Activated naive CD4-positive, alpha-beta T cell treated with anti-CD3 and anti-CD28 coated beads, Interleukin-2, amount 50 U/mL, for 24 hours (primary cell): Measurements from ENCODE around the gene ZNF316.

Source experiments
- H3K27ac Mint-ChIP-seq: one replicate; pipeline ENCODE4 v1.8.0; 2021; ENCODE audit warnings: mild to moderate bottlenecking, mixed read lengths
- H3K27me3 Mint-ChIP-seq: one replicate; pipeline ENCODE4 v1.8.0; 2021; ENCODE audit warnings: mixed read lengths
- H3K36me3 Mint-ChIP-seq: one replicate; pipeline ENCODE4 v1.8.0; 2021; ENCODE audit warnings: mixed read lengths
- H3K4me1 Mint-ChIP-seq: one replicate; pipeline ENCODE4 v1.8.0; 2021; ENCODE audit warnings: mixed read lengths
- H3K4me3 Mint-ChIP-seq: one replicate; pipeline ENCODE4 v1.8.0; 2021; ENCODE audit warnings: mild to moderate bottlenecking, mixed read lengths
- H3K9me3 Mint-ChIP-seq: one replicate; pipeline ENCODE4 v1.8.0; 2021; ENCODE audit warnings: mixed read lengths

The ZNF316 gene

GRCh38 chr7:6691103-6691502 is 54.0 kb downstream of the ZNF316 start:
- H3K27ac Mint-ChIP-seq, result no peak overlapping the region
- H3K4me1 Mint-ChIP-seq, result no peaks in the 10 kb centered on the region
- peaks cover 76% of the 10 kb centered on the region for H3K36me3 Mint-ChIP-seq
- no peak overlapping the region for H3K4me3 Mint-ChIP-seq
- H3K27me3 Mint-ChIP-seq, result no peaks in the 10 kb centered on the region
- H3K9me3 Mint-ChIP-seq, result peaks cover 10% of the 10 kb centered on the region

GRCh38 chr7:6691609-6692106 is 54.5 kb downstream of the ZNF316 start:
- Mint-ChIP-seq H3K36me3 (peaks cover 72% of the 10 kb centered on the region), H3K27ac (no peak overlapping the region), H3K4me1 (no peaks in the 10 kb centered on the region), H3K27me3 (no peaks in the 10 kb centered on the region), H3K4me3 (no peak overlapping the region), H3K9me3 (peaks cover 10% of the 10 kb centered on the region)

- peak overlapping the region; percentile 31 for H3K4me3 Mint-ChIP-seq
- H3K9me3 Mint-ChIP-seq, result peaks cover 26% of the 10 kb centered on the region
- no peak overlapping the region for H3K27ac Mint-ChIP-seq
- peaks cover 55% of the 10 kb centered on the region for H3K36me3 Mint-ChIP-seq
- no peaks in the 10 kb centered on the region for H3K27me3 Mint-ChIP-seq
- H3K4me1 Mint-ChIP-seq, result peaks cover 47% of the 10 kb centered on the region
Observed at GRCh38 chr7:6700793-6701192, 63.7 kb downstream of the ZNF316 start.

- Mint-ChIP-seq H3K4me3 (peak overlapping the region; percentile 45), H3K27ac (no peak overlapping the region), H3K4me1 (peaks cover 47% of the 10 kb centered on the region), H3K9me3 (peaks cover 26% of the 10 kb centered on the region), H3K27me3 (no peaks in the 10 kb centered on the region), H3K36me3 (peaks cover 55% of the 10 kb centered on the region)
Observed at GRCh38 chr7:6701860-6702259, 64.7 kb downstream of the ZNF316 start.
